ENCODE results near the gene MAP4K3. TPM values are rescaled to one million over a fixed set of nuclear protein-coding genes. Genes with fewer than 3 reads are reported as not detected.
"Not testable (repeated sequence)": the region's sequence is repeated elsewhere in the genome, so short reads cannot be mapped to it uniquely, and the experiment has no call there.

Gene MAP4K3
- total and polyA plus RNA-seq, 12 donors: 8.1 to 49.0 (median 40.2) TPM

DNA sequence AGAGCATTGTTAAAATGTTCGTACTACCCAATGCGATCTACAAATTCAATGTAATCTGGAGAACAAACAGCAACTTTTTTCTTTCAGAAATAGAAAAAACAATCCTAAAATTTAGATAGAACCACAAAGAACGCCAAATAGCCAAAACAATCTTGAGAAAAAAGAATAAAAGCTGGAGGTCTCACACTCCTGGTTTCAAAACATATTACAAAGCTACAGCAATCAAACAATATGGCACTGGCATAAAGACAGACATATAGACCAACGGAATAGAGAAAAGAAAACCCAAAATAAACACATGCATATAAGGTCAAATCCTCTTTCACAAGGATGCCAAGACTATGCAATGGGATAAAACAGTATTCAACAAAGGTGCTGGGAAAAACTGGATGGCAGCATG lies 74.5 kb downstream of the MAP4K3 start:
- Histone ChIP-seq H3K4me3 (no peak overlapping the region), H3K9me3 (peaks cover 0 to 47% (median 26%) of the 10 kb centered on the region in 11 donors), H3K4me1 (peaks cover 0 to 17% (median 4%) of the 10 kb centered on the region in 9 donors), H3K36me3 (peaks cover 0 to 15% (median 0%) of the 10 kb centered on the region in 9 donors), H3K27ac (no peak overlapping the region), H3K27me3 (no peaks in the 10 kb centered on the region)
- no peak for ATAC-seq
- TF ChIP-seq, protein P1, sequence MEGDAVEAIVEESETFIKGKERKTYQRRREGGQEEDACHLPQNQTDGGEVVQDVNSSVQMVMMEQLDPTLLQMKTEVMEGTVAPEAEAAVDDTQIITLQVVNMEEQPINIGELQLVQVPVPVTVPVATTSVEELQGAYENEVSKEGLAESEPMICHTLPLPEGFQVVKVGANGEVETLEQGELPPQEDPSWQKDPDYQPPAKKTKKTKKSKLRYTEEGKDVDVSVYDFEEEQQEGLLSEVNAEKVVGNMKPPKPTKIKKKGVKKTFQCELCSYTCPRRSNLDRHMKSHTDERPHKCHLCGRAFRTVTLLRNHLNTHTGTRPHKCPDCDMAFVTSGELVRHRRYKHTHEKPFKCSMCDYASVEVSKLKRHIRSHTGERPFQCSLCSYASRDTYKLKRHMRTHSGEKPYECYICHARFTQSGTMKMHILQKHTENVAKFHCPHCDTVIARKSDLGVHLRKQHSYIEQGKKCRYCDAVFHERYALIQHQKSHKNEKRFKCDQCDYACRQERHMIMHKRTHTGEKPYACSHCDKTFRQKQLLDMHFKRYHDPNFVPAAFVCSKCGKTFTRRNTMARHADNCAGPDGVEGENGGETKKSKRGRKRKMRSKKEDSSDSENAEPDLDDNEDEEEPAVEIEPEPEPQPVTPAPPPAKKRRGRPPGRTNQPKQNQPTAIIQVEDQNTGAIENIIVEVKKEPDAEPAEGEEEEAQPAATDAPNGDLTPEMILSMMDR (IDR thresholded peaks at IDR 0.05): no peak
- intact Hi-C loops (cut with DNase I): no loop called here
- WGBS, 2 donors: 98% methylated on average over 4 of the region's 4 CpGs
- no peak for DNase-seq

DNA sequence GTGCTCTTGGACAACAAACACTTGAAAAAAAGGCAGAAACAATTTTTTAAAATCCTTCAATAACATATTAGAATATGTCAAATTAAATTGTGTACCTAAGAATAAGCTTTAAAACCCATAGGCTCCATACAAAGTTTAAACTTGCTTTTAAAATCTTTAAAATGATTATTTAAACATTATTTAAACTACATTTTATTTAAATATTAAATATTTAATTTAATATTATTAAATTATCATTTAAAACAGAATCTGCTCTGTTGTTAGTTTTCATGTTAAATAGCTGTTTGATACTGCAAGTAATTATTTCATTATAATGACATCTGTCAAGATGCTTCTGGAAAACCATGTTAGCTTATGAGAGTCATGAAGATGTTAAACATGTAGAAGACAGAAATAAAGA lies 75.6 kb downstream of the MAP4K3 start:
- intact Hi-C loops (cut with DNase I): no loop called here
- TF ChIP-seq, protein P1 (IDR thresholded peaks at IDR 0.05): no peak
- ATAC-seq (no peak), DNase-seq (no peak)
- peaks cover 0 to 47% (median 26%) of the 10 kb centered on the region in 11 donors for H3K9me3 ChIP-seq
- H3K27ac ChIP-seq: no peak overlapping the region
- peaks cover 0 to 12% (median 0%) of the 10 kb centered on the region in 9 donors for H3K36me3 ChIP-seq
- no peak overlapping the region for H3K4me3 ChIP-seq
- peaks cover 0 to 25% (median 13%) of the 10 kb centered on the region in 9 donors for H3K4me1 ChIP-seq
- no peaks in the 10 kb centered on the region for H3K27me3 ChIP-seq

- H3K27me3 ChIP-seq; intact Hi-C loops (cut with DNase I); ATAC-seq; H3K27ac ChIP-seq; H3K4me3 ChIP-seq; DNase-seq: not testable (repeated sequence)
- Histone ChIP-seq H3K9me3 (peaks cover 0 to 47% (median 26%) of the 10 kb centered on the region in 11 donors), H3K36me3 (peaks cover 0 to 20% (median 0%) of the 10 kb centered on the region in 9 donors), H3K4me1 (peaks cover 0 to 35% (median 14%) of the 10 kb centered on the region in 9 donors)
- WGBS, 2 donors: 99% methylated on average over 2 of the region's 2 CpGs
These were observed 76.7 kb downstream of the MAP4K3 start for GRCh38 chr2:39360342-39360741.

DNA sequence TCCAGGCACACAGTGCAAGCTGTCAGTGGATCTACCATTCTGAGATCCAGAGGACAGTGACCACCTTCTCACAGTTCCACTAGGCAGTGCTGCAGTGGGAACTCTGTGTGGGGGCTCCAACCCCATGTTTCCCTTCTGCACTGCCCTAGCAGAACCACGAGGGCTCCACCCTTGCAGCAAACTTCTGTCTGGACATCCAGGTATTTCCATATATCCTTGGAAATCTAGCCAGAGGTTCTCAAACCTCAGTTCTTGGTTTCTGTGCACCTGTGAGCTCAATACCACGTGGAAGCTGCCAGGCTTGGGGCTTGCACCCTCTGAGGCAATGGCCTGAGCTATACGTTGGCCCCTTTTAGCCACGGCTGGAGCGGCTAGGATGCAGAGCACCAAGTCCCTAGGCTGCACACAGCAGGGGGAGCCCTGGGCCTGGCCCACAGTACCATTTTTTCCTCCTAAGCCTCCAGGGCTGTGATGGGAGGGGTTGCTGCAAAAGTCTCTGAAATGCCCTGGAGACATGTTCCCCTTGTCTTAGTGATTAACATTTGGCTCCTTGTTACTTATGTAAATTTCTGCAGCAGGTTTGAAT lies 77.5 kb downstream of the MAP4K3 start:
- intact Hi-C loops (cut with DNase I): no loop called here
- 96 to 98% methylated on average over 5 of the region's 5 CpGs for whole genome bisulfite sequencing, 2 donors
- H3K36me3 ChIP-seq: peaks cover 0 to 28% (median 0%) of the 10 kb centered on the region in 9 donors
- TF ChIP-seq, protein P1 (IDR thresholded peaks at IDR 0.05): no peak
- DNase-seq (no peak), ATAC-seq (peak in 1 of 8 donors; percentile 19)
- H3K4me3 ChIP-seq: no peak overlapping the region
- no peak overlapping the region for H3K27ac ChIP-seq
- H3K4me1 ChIP-seq: peaks cover 0 to 35% (median 15%) of the 10 kb centered on the region in 9 donors
- H3K27me3 ChIP-seq: no peaks in the 10 kb centered on the region
- H3K9me3 ChIP-seq: peaks cover 0 to 47% (median 26%) of the 10 kb centered on the region in 11 donors
